CD4-positive, alpha-beta memory T cell (primary cell): ENCODE data around the gene POU5F1. TPM values are rescaled to one million over a fixed set of nuclear protein-coding genes. Genes with fewer than 3 reads are reported as not detected.
"Not testable (repeated sequence)": the region's sequence is repeated elsewhere in the genome, so short reads cannot be mapped to it uniquely, and the experiment has no call there.

Source experiments
- CTCF ChIA-PET: fragments of 350-600 bp; sonication (Branson Sonifier 250); formaldehyde crosslinking; loops from one replicate; lab custom pipeline; 2021; ENCODE audit warnings: inconsistent platforms; ENCODE audit not compliant: partially characterized antibody; lab: Charles Lee
- POLR2A ChIA-PET: fragments of 350-600 bp; sonication (Branson Sonifier 250); formaldehyde crosslinking; loops from one replicate; lab custom pipeline; 2021; ENCODE audit not compliant: partially characterized antibody; lab: Charles Lee
- DNase-seq, 5 donors: peaks; one replicate each; pipeline versions ENCODE4 v3.0.0 to v3.0.0-alpha.2; 2020 to 2022; ENCODE audit warnings: mixed read lengths in 1 of 5
- H3K27ac ChIP-seq: one replicate; pipeline ENCODE4 v1.7.0; 2013; ENCODE audit warnings: low read depth, low read length
- H3K27me3 ChIP-seq: 2 replicates; pipeline ENCODE4 v1.7.0; 2013; ENCODE audit warnings: mild to moderate bottlenecking, low read length, moderate library complexity; ENCODE audit not compliant: insufficient read depth
- H3K36me3 ChIP-seq: 2 replicates; pipeline ENCODE4 v1.7.0; 2013; ENCODE audit warnings: mild to moderate bottlenecking, low read length, moderate library complexity; ENCODE audit not compliant: insufficient read depth
- H3K4me1 ChIP-seq: 2 replicates; pipeline ENCODE4 v1.7.0; 2013; ENCODE audit warnings: mild to moderate bottlenecking, low read length, moderate library complexity; ENCODE audit not compliant: insufficient read depth
- H3K4me3 ChIP-seq, 2 donors: one replicate each; pipeline ENCODE4 v1.7.0; 2013; ENCODE audit warnings: low read length in 2 of 2, mild to moderate bottlenecking in 1 of 2
- H3K9me3 ChIP-seq, 2 donors: one replicate each; pipeline ENCODE4 v1.7.0; 2013; ENCODE audit warnings: low read length in 2 of 2, control low read depth in 1 of 2; ENCODE audit not compliant: control insufficient read depth in 1 of 2
- H3K27ac Mint-ChIP-seq, 7 donors: one replicate each; pipeline ENCODE4 v1.8.0; 2020 to 2021; ENCODE audit warnings: mixed read lengths in 7 of 7, mild to moderate bottlenecking in 6 of 7, inconsistent platforms in 3 of 7, moderate library complexity in 3 of 7
- H3K27me3 Mint-ChIP-seq, 2 donors: one replicate each; pipeline ENCODE4 v1.8.0; 2020 to 2021; ENCODE audit warnings: mixed read lengths in 2 of 2
- H3K36me3 Mint-ChIP-seq, 2 donors: one replicate each; pipeline ENCODE4 v1.8.0; 2020 to 2021; ENCODE audit warnings: mixed read lengths in 2 of 2, inconsistent platforms in 1 of 2, mild to moderate bottlenecking in 1 of 2
- H3K4me1 Mint-ChIP-seq, 4 donors: one replicate each; pipeline ENCODE4 v1.8.0; 2020 to 2021; ENCODE audit warnings: mixed read lengths in 4 of 4, mild to moderate bottlenecking in 1 of 4
- H3K4me3 Mint-ChIP-seq, 8 donors: one replicate each; pipeline ENCODE4 v1.8.0; 2020 to 2021; ENCODE audit warnings: mixed read lengths in 8 of 8, mild to moderate bottlenecking in 7 of 8, moderate library complexity in 6 of 8, inconsistent platforms in 3 of 8
- H3K9me3 Mint-ChIP-seq, 8 donors: one replicate each; pipeline ENCODE4 v1.8.0; 2020 to 2021; ENCODE audit warnings: mixed read lengths in 8 of 8, mild to moderate bottlenecking in 5 of 8, inconsistent platforms in 3 of 8, moderate library complexity in 1 of 8
- intact Hi-C: fragments of 100-400 bp; cut with micrococcal nuclease; formaldehyde crosslinking; loops from one replicate; pipeline ENCODE4 v1.15.1; 2023
- polyA plus RNA-seq, 2 donors: library from polyadenylated mRNA; unstranded; fragments of 300-500 nt; fragmentation: Illumina TruSeq; gene quantifications; one replicate each; pipeline ENCODE4 v1.2.3, GENCODE V29; 2021
- total RNA-seq, 2 experiments: library from RNA; stranded (reverse); gene quantifications; one replicate each; pipeline ENCODE4 v1.2.3, GENCODE V29; 2021

Gene POU5F1
- total and polyA plus RNA-seq, 4 experiments from 2014 or later: not detected

DNA sequence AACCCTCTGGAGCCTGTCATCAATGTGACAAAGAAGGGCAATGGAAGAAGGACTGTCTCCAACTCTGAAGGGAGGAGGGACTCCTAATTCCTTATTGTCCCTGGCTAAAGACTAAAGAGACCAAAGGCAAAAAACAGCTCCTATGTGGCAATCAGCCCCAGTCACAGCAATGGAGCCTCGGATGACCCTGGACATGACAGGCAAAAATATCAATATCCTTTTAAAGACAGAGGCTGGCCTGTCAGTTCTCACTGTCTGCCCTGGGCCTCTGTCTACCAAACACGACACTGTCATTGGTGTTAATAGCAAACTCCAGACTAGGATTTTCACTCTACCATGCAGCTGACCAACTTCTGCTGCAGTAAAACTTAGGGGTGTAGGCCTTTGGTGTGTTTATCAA lies 38.0 kb upstream of the POU5F1 start:
- no peak overlapping the region for H3K4me3 ChIP-seq
- Mint-ChIP-seq H3K4me1 (peaks cover 18 to 25% (median 20%) of the 10 kb centered on the region in 4 donors), H3K27ac (peak overlapping the region in 1 of 7 donors; percentile 31), H3K4me3 (no peak overlapping the region), H3K36me3 (peaks cover 0 to 2% of the 10 kb centered on the region in 2 donors), H3K9me3 (no peaks in the 10 kb centered on the region), H3K27me3 (no peaks in the 10 kb centered on the region)
- DNase-seq: no peak
- H3K4me1 ChIP-seq: peaks cover 13% of the 10 kb centered on the region
- H3K9me3 ChIP-seq: no peaks in the 10 kb centered on the region
- CTCF ChIA-PET: no interaction called here
- H3K27ac ChIP-seq: no peak overlapping the region
- POLR2A ChIA-PET: interaction anchor here (0.8 to 18.3 kb wide), 3 partner anchors 10 to 150 kb away, joined by 3 to 517 read pairs (median 43); partner anchors contain the start of gene HLA-B
- H3K27me3 ChIP-seq: no peaks in the 10 kb centered on the region
- no peaks in the 10 kb centered on the region for H3K36me3 ChIP-seq
- intact Hi-C loops: no loop called here

DNA sequence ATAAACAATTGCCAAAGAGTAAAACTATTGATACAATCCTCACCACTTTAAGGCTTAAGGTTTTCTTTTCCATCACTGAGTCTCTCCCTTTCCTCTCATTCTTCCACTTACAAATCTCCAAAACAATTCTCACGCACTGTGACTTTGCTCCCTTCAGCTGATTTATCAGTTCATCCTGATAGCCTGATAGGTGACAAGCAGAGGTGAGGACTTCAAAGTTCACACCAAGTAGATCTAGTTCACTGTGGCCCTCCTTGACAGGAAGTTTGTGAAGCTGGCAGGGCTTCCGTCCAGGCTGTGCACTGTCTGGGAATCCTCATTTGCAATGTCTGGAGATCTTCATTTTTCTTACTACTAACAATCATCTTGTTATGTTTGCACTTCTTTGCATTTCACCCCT lies 35.2 kb upstream of the POU5F1 start:
- H3K27me3 ChIP-seq: no peaks in the 10 kb centered on the region
- no peak overlapping the region for H3K4me3 ChIP-seq
- no peaks in the 10 kb centered on the region for H3K9me3 Mint-ChIP-seq
- no peaks in the 10 kb centered on the region for H3K36me3 ChIP-seq
- peak overlapping the region in 6 of 8 donors; percentile 5 to 63 (median 60) for H3K4me3 Mint-ChIP-seq
- H3K27ac Mint-ChIP-seq: peak overlapping the region; percentile 47 to 87 (median 80)
- H3K36me3 Mint-ChIP-seq: peaks cover 5 to 9% of the 10 kb centered on the region in 2 donors
- ChIA-PET POLR2A (interaction anchor here (1.0 to 18.3 kb wide), 3 partner anchors 65 to 153 kb away, joined by 3 to 517 read pairs (median 80); partner anchors contain the start of genes HLA-B and HLA-C), CTCF (interaction anchor here (0.9 to 1.7 kb wide), 2 partner anchors 9 to 78 kb away, joined by 3 to 4 read pairs; no protein-coding TSS in a partner anchor)
- H3K27me3 Mint-ChIP-seq: no peaks in the 10 kb centered on the region
- no peaks in the 10 kb centered on the region for H3K9me3 ChIP-seq
- H3K27ac ChIP-seq: no peak overlapping the region
- intact Hi-C loops: no loop called here
- H3K4me1 Mint-ChIP-seq: peaks cover 34 to 52% (median 39%) of the 10 kb centered on the region in 4 donors
- DNase-seq: no peak
- H3K4me1 ChIP-seq: peaks cover 39% of the 10 kb centered on the region

GRCh38 chr6:31204751-31205145 lies 34.3 kb upstream of the POU5F1 start:
- H3K4me3 ChIP-seq: peak overlapping the region in 1 of 2 donors; percentile 60
- intact Hi-C loops: loop anchor here (1.0 kb wide), 1 partner anchor 68 kb away; the partner anchor contains the start of gene HLA-C
- Mint-ChIP-seq H3K27me3 (no peaks in the 10 kb centered on the region), H3K36me3 (peaks cover 9 to 11% of the 10 kb centered on the region in 2 donors), H3K9me3 (no peaks in the 10 kb centered on the region), H3K4me3 (peak overlapping the region; percentile 81 to 99 (median 92)), H3K4me1 (peaks cover 39 to 60% (median 46%) of the 10 kb centered on the region in 4 donors), H3K27ac (peak overlapping the region; percentile 92 to 100 (median 97))
- H3K4me1 ChIP-seq: peaks cover 48% of the 10 kb centered on the region
- DNase-seq: no peak
- H3K36me3 ChIP-seq: no peaks in the 10 kb centered on the region
- H3K27ac ChIP-seq: peak overlapping the region; percentile 76
- ChIA-PET CTCF (no interaction called here), POLR2A (interaction anchor here (1.0 to 18.3 kb wide), 3 partner anchors 66 to 154 kb away, joined by 3 to 517 read pairs (median 80); partner anchors contain the start of genes HLA-B and HLA-C)
- no peaks in the 10 kb centered on the region for H3K9me3 ChIP-seq
- H3K27me3 ChIP-seq: no peaks in the 10 kb centered on the region

- DNase-seq: peak in 3 of 5 donors; percentile 48 to 86 (median 62)
- Mint-ChIP-seq H3K27me3 (no peaks in the 10 kb centered on the region), H3K9me3 (no peaks in the 10 kb centered on the region), H3K36me3 (peaks cover 9 to 17% of the 10 kb centered on the region in 2 donors), H3K4me1 (peaks cover 46 to 72% (median 56%) of the 10 kb centered on the region in 4 donors), H3K4me3 (peak overlapping the region; percentile 81 to 99 (median 92)), H3K27ac (peak overlapping the region; percentile 92 to 100 (median 97))
- Histone ChIP-seq H3K36me3 (no peaks in the 10 kb centered on the region), H3K4me1 (peaks cover 59% of the 10 kb centered on the region), H3K4me3 (peak overlapping the region; percentile 60 to 66), H3K27ac (peak overlapping the region; percentile 76), H3K9me3 (no peaks in the 10 kb centered on the region), H3K27me3 (no peaks in the 10 kb centered on the region)
- ChIA-PET POLR2A (interaction anchor here (0.6 to 18.3 kb wide), 14 partner anchors 9 to 632 kb away, joined by 3 to 517 read pairs (median 4); partner anchors contain the start of genes HLA-B and HLA-C), CTCF (interaction anchor here (0.9 to 2.2 kb wide), 6 partner anchors 9 to 239 kb away, joined by 3 to 17 read pairs (median 4); partner anchors contain the start of gene HLA-B)
- intact Hi-C loops: no loop called here
Observed at GRCh38 chr6:31203345-31203979, 33.0 kb upstream of the POU5F1 start.

DNA sequence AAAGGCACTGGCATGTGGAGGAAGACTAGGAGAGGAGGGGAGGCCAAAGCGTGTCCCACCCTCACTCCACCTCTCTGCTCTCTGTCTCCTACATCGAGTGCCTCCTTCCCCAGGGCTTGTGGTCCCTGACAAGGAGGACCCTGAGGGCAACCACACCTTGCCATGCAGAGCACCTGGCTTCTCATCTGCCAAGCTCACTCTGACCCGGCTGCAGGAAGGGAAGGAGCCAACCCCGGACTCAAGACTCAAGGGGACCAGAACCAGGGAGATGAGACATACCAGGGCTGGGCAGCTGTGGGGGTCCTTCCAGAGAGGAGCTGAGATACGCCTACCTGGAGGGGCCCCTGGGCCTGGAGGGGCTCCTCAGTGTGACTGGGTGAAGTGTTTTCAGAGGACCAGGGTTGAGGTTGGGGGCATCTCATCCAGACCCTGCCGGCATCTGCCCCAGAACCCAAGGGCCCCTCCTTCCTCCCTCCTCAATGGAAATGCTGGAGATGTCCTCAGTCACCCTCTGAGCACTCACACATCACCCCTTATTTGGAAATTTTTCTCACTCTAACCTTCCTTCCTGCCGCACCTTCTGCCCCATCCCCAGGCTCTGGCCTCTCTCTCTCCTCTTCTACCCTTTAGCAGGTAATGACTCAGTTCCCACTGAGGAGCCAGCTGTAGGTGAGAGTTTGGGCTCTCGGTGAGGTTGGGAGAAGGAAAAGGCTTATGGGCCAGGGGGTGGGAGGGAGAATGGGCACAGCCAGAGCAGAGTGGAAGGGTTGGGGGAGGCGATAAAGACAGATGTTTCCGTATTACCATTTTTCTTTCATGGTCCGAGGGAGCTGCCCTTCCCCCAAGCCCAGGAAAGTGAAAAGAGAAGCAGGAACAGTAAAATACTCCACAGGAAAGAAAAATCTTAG lies 32.0 kb upstream of the POU5F1 start:
- peak overlapping the region in 1 of 2 donors; percentile 31 for H3K4me3 ChIP-seq
- H3K4me1 Mint-ChIP-seq: peaks cover 42 to 75% (median 56%) of the 10 kb centered on the region in 4 donors
- peaks cover 59% of the 10 kb centered on the region for H3K4me1 ChIP-seq
- CTCF ChIA-PET: interaction anchor here (0.9 to 2.2 kb wide), 6 partner anchors 10 to 240 kb away, joined by 3 to 17 read pairs (median 4); partner anchors contain the start of gene HLA-B
- DNase-seq: no peak
- H3K9me3 ChIP-seq: no peaks in the 10 kb centered on the region
- peak overlapping the region; percentile 80 to 100 (median 97) for H3K27ac Mint-ChIP-seq
- peaks cover 9 to 25% of the 10 kb centered on the region in 2 donors for H3K36me3 Mint-ChIP-seq
- peaks cover 0 to 2% (median 0%) of the 10 kb centered on the region in 8 donors for H3K9me3 Mint-ChIP-seq
- H3K4me3 Mint-ChIP-seq: peak overlapping the region in 7 of 8 donors; percentile 21 to 81 (median 67)
- no peaks in the 10 kb centered on the region for H3K27me3 ChIP-seq
- intact Hi-C loops: no loop called here
- no peaks in the 10 kb centered on the region for H3K36me3 ChIP-seq
- peak overlapping the region; percentile 76 for H3K27ac ChIP-seq
- POLR2A ChIA-PET: interaction anchor here (0.6 to 18.3 kb wide), 11 partner anchors 8 to 466 kb away, joined by 3 to 517 read pairs (median 4); partner anchors contain the start of genes HLA-B and HLA-C
- peaks cover 0 to 3% of the 10 kb centered on the region in 2 donors for H3K27me3 Mint-ChIP-seq

- H3K9me3 ChIP-seq, H3K27me3 ChIP-seq, intact Hi-C loops, DNase-seq, H3K36me3 ChIP-seq, H3K9me3 Mint-ChIP-seq, H3K27me3 Mint-ChIP-seq: not testable (repeated sequence)
- peak overlapping the region; percentile 93 to 100 (median 99) for H3K27ac Mint-ChIP-seq
- peaks cover 21 to 38% of the 10 kb centered on the region in 2 donors for H3K36me3 Mint-ChIP-seq
- H3K4me1 Mint-ChIP-seq: peaks cover 48 to 85% (median 64%) of the 10 kb centered on the region in 4 donors
- peaks cover 58% of the 10 kb centered on the region for H3K4me1 ChIP-seq
- H3K27ac ChIP-seq: peak overlapping the region; percentile 96
- CTCF ChIA-PET: interaction anchor here (0.8 to 9.8 kb wide), 2 partner anchors 156 to 167 kb away, joined by 3 to 184 read pairs; no protein-coding TSS in a partner anchor
- peak overlapping the region; percentile 87 to 96 (median 94) for H3K4me3 Mint-ChIP-seq
- POLR2A ChIA-PET: interaction anchor here (0.6 to 18.3 kb wide), 12 partner anchors 11 to 985 kb away, joined by 3 to 517 read pairs (median 20); partner anchors contain the start of genes HLA-B, HLA-C and LTB
- H3K4me3 ChIP-seq: peak overlapping the region in 1 of 2 donors; percentile 99
Observed at GRCh38 chr6:31199105-31199452, 28.6 kb upstream of the POU5F1 start.
